HG02885 (cell line): Measurements from ENCODE around the gene PAN2.

Experiments
- ATAC-seq: cut with Tn5 transposase; IDR thresholded peaks from one replicate; pipeline ENCODE4 v1.9.1; 2021; ENCODE audit warnings: mild to moderate bottlenecking; ENCODE audit not compliant: unreplicated experiment, poor library complexity

The PAN2 gene, protein sequence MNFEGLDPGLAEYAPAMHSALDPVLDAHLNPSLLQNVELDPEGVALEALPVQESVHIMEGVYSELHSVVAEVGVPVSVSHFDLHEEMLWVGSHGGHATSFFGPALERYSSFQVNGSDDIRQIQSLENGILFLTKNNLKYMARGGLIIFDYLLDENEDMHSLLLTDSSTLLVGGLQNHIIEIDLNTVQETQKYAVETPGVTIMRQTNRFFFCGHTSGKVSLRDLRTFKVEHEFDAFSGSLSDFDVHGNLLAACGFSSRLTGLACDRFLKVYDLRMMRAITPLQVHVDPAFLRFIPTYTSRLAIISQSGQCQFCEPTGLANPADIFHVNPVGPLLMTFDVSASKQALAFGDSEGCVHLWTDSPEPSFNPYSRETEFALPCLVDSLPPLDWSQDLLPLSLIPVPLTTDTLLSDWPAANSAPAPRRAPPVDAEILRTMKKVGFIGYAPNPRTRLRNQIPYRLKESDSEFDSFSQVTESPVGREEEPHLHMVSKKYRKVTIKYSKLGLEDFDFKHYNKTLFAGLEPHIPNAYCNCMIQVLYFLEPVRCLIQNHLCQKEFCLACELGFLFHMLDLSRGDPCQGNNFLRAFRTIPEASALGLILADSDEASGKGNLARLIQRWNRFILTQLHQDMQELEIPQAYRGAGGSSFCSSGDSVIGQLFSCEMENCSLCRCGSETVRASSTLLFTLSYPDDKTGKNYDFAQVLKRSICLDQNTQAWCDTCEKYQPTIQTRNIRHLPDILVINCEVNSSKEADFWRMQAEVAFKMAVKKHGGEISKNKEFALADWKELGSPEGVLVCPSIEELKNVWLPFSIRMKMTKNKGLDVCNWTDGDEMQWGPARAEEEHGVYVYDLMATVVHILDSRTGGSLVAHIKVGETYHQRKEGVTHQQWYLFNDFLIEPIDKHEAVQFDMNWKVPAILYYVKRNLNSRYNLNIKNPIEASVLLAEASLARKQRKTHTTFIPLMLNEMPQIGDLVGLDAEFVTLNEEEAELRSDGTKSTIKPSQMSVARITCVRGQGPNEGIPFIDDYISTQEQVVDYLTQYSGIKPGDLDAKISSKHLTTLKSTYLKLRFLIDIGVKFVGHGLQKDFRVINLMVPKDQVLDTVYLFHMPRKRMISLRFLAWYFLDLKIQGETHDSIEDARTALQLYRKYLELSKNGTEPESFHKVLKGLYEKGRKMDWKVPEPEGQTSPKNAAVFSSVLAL

DNA sequence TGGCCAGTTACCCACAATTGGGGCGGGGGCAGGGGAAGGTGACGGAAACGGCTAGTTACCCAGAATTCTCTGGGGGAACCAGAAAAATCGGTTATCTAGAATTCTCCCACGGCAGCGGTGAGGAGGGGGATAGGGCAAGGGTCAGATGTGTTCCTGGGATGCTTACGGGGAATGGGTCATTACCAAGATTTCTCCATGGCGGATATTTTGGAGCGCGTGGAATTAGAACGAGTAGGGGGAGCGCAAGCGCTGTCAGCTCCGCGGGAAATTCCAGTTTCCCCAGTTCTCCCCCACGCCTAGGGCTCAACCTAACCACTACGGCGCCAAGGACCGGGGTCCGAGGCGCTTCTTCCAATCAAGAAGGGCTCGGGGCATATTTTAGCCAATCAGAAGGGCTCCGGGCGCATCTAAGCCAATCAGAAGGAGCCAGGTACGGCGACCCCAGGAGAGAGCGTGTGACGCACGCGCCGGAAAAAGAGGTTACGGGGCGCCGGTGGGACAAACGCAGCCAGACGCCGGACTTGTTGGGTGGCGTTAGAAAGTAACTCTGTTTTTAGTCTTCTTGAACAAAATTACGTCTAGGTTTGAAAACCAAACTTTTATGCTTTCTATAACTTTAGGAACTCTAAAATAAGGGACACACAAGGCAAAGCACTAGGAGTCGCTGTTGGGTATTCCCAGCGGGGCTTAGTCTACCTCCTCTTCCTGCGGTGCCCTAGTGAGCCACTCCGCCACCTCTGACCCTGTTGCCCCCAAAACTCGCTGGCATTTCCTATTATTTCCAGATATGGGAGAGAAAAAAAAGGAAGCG lies at the start of gene PAN2:
Gene PAN2 (minus strand): TSS at position 322 of the 811 bp plus-strand sequence. CDS start 906 bp downstream, outside the sequence.
- peak; percentile 95 for ATAC-seq

DNA sequence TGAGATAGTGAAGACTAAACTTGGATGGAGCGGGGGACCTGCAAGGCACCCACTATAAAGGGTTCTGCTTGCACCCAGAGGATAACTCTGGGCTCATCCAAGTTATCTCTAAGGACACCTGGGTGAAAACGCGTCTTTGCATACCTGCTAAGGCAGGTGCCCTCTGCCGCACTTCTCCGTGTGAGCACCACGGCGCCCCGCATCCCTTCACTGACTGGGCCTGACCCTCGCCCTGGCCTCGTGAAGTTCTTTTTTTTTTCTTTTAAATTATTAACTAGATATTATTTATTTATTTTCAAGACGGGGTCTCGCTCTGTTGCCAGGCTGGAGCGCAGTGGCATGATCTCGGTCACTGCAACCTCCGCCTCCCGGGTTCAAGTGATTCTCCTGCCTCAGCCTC lies 48.8 kb upstream of the PAN2 start:
- no peak for ATAC-seq

DNA sequence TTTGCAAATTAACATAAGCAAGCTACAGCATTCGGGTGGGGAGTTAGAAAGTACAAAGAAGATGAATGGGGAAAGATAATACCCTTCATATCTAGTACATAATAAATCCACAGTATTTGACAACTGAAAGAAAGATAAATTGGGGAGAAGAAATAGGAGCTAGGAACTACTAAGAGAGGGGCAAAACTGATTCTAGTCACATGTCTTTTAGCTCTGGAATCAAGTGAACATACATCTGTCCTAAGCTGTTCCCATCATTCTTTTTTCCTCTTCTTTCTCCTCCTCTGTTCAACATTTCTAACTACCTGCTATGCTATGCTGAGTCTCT lies 44.2 kb upstream of the PAN2 start:
- ATAC-seq, result no peak

DNA sequence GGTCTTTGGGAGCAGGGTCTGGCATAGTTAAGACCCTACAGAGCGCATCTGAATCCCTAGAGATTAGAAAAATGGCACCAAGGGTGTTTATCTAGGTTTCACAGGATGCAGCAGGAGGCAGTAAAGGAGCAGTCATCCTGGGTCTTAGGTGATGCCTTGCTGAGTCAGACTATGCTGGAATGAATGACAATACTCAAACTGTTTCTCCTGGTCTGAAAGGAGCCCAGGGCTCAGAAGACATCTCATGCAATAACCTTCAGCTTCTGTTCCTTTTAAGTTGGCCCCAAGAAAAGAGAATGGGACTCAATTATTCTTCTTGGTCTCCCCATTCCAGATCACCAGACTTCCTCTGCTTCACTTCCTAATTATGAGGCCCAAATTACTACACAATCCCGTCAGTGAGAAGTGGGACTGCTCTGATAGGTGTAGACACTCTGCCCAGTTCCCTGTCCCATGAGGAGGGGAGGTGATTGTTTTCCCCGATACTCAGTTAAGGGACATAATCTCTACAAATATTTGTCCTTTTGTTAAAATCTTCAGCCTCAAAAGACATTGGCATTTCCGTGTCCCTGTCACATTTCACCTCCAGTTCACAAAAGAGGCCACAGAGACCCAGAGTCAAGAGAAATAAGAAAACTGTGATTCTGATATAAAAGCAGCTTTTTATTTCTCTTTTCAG lies 43.6 kb upstream of the PAN2 start:
- no peak for ATAC-seq

DNA sequence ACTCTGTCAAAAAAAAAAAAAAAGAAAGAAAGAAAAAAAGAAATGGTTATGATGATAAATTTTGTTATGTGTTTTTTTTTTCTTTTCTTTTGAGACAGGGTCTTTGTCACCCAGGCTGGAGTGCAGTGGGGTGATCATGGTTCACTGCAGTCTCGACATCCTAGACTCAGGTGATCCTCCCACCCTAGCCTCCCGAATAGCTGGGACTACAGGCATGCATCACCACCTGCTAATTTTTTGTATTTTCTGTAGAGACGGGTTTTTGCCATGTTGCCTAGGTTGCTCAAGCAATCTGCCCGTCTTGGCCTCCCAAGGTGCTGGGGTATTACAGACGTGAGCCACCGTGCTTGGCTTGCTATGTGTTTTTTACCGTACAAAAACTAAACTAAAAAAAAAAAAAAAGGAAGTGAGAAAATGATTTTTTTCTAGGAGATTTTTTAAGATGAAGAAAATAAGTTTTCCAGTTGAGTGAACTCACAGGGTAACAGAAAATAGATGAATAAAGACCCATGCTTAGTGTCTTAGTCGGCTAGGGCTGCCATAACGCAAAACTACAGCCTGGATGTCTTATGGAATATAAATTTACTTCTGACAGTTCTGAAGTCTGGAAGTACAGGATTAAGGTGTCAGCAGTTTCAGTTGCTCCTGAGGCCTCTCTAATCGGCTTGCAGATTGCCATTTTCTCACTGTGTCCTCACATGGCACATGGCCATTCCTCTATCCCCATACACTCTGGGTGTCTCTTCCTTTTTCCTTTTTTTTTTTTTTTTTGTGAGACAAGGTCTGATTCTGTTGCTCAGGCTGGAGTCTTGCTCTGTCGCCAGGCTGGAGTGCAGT lies 42.0 kb upstream of the PAN2 start:
- peak; percentile 72 for ATAC-seq

DNA sequence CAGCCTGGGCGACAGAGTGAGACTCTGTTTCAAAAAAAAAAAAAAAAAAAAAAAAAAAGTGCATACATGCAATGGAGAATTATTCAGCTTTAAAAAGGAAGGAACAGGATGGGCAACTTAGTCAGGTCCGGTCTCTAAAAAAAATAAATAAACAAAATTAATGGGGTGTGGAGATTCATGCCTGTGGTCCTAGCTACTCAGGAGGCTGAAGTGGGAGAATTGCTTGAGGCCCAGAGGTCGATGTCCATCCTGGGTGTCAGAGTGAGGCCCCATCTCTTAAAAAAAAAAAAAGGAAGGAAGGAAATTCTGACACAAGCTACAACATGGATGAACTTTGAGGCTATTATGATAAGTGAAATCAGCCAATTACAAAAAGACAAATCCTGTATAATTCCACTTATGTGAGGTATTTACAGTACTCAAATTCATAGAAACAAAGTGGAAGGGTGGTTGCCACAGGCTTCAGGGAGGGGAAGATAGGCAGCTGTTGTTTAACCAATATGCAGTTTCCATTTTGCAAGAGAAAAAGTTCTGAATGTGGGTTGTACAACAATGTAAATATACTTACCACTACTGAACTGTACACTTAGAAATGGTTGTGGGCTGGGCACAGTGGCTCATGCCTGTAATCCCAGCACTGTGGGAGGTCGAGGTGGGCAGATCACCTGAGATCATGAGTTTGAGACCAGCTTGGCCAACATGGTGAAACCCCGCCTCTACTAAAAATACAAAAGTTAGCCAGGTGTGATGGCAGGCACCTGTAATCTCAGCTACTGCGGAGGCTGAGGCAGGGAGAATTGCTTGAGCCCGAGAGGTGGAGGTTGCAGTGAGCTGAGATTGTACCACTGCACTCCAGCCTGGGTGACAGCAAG lies 41.2 kb upstream of the PAN2 start:
- ATAC-seq, result peak; percentile 40

DNA sequence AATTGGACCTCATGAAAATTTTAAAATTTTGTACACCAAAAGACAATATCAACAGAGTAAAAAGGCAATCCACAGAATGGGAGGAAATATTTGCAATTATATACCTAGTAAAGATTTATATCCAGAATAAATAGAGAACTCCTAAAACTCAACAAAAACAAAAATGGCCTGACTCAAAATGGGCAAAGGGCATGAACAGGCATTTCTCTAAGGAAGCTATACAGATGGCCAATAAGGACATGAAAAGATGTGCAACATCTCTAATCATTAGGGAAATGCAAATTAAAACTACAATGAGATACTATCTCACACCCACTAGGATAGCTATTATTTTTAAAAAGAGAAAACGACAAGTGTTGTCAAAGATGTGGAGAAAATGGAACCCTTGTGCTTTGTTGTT lies 39.7 kb upstream of the PAN2 start:
- ATAC-seq, result no peak

DNA sequence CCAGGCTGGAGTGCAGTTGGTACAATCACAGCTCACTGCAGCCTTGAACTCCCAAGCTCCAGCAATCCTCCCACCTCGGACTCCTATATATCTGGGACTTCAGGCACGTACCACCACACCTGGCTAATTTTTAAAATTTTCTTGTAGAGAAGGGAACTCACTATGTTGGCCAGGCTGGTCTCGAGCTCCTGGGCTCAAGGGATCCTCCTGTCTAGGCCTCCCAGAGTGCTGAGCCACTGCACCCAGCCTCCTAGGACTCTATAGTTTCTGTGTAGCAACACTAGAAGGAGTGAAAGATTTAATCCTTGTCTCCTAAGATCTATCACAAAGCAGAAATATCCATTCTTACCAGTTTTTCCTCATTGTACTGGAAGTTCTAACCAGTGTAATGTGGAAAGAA lies 33.1 kb upstream of the PAN2 start:
- no peak for ATAC-seq

DNA sequence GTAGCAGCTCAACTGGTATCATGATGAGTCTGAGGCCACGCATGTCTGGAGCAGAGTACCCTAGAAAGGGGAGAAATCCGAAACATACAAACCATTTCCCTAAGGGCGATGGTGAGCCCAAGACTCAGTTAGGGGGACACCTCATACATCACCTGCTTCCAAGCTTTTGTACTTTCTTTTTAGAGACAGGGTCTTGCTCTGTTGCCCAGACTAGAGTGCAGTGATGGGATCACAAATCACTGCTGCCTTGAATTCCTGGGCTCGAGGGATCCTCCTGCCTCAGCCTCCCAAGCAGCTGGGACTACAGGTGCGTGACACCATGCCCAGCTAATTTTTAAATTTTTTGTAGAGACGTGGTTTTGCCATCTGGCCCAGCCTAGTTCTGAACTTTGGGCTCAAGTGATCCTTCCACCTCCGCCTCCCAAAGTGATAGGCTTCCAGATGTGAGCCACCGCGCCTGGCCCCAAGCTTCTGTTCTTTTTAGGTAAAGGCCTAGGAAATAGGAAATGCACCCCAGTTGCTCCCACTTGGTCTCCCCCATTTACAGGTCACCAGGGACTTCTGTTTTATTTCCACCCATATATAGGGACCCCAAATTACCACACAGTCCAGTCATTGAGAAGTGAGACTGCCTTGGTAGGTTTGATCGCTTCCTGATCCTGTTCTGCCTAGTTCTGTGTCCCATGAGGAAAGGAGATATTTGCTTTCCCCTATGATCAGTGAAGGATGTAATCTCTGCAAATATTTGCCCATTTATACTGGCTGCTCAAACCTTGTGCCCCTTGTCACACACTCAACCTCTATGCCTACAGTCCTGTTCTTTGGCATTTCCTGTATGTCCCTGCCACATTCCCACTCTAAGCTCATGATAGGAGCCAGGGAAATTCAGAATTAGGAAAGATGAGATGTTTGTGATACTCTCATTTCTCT lies 28.6 kb upstream of the PAN2 start, which contains the start of gene APOF:
Gene APOF (minus strand): TSS at position 728 of the 930 bp plus-strand sequence. CDS start 112 bp downstream, at position 616.
- no peak for ATAC-seq

DNA sequence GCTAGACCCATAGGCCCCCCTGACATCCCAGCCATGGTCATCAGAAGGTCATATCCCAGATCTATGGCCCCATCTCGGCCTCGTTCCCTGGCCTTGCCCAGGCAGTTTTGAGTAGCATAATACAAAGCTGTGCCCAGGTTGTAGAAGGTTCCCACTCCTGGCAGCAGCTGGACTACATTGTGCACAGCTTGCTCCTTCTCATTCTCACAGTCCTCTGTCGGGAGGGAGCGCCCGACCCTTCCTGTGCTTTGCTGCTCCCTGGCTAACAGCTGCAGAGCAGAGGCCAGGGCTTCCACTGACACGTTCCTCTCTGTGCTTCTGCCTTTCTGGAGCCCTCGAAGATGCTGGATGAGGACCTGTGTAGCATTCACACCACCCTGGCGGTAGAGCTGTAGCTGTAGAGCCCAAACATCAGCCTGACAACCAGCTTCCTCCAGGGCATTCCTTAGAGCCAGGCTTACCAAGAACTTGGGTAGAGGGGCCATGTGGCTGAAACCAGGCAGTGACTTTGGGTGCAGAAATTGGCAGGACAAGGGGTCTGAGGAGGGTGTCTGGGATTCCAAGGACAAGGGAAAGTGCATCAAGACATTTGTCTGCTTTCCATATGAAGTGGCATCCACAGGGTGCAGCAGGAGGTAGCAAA lies 27.8 kb upstream of the PAN2 start:
- no peak for ATAC-seq

DNA sequence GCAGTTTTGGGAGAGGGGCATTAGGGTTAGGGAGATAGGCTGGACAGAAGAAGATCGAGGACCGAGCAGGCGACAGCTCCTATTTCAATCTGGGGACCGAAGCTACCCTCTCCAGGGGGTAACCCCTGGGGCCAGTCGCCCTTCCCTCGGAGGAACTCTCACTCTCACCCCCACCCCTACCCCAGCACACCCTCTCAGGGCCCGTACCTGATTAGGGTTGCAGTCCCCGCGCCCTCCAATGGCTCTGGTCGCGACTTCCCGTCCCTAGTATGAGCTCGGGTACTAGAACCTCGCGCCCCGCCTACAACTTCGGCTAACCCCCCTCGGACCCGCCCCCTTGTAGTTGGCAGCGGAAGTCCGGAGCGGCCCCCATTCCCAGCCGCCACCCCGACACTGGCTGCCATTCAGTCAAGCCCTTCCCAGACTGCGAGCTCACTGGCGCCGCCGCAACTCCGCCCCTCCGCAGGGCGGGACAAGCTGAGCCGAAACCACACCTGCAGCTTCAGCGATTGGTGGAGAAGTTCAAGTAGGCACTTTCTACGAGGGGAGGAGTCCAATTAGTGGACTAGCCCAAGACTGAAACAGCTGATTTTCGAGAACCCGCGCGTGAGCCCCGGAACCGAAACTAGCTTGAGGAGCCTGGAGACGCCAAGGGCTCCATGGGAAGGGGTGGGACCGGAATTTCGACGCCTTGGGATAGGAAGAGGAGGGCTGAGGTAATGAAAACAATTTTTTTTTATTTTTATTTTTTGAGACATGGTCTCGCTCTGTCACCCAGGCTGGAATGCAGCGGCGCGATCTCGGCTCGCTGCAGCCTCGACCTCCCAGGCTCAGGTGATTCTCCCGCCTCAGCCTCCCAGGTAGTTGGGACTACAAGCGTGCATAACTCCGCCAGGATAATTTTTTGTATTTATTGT lies 26.3 kb upstream of the PAN2 start, which contains the start of gene STAT2:
Gene STAT2 (minus strand): TSS at position 257 of the 917 bp plus-strand sequence. CDS start 3,536 bp downstream, outside the sequence.
- ATAC-seq, result peak; percentile 96

DNA sequence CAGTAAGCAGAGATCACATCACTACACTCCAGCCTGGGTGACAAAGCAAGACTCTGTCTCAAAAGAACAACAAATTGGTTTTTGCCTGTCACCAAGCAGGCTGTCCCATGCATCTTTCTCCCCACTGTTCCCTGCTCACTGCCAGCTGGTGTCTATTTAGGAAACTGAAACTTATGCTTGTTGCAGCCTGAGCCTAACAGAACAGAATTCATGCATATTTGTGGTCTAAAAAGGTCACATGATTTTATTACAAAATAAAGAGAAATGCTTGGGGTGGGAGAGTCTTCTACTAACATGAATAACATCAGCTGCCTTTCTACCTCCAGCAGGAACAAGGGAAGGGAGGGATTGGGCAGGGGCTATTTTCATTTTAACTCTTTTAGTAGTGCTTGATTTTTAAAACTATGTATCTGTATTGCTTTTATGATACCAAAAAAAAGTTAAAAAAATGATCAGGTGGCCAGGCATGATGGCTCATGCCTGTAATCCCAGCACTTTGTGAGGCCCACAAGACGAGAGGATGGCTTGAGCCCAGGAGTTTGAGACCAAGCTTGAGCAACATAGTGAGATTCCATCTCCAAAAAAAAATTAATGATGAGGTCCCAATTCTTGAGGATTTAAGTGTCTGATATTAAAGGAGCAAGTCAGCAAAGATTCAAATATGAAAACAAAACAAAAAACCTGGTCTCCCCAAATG lies 25.2 kb upstream of the PAN2 start:
- ATAC-seq, result no peak

DNA sequence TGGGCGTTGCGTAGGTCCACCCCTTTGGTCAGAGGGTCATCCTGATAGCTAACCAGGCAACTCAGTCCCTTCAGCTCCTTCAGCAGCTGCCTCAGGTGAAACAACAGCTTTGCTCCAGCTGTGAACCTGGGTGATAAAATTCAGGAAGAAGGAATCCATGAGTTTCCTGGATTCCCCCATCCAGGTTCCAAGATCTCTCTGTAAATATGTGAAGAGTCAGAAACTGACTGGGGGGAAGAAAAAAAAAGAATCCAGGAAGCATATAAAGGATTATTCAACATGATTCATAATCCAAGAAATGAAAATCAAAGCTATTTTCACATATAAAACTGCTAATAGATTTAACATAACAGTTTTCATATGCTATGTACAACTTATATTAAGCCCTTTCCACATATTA lies 17.5 kb upstream of the PAN2 start:
- no peak for ATAC-seq

DNA sequence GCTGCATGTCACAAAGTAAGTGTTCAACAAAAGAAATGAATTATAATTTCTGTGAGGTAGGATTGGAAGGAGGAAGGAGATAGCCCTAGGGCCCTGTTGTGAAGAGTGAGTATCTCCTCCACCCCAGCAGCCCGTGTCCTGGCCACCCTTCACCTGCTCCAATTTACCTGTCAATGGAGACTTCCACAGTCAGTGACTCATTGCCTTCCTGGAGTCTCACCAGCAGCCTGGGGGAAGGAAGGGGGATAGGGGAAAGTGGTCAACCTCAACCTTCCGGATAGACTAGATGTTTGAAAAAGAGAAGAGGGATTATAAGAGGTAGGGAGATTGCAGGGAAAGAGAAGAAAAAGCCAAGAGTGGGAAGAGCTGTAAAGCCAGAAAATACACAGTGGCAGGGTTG lies 16.9 kb upstream of the PAN2 start:
- no peak for ATAC-seq
